ENCODE measurements around the gene GJC3. TPM values are rescaled to one million over a fixed set of nuclear protein-coding genes. Genes with fewer than 3 reads are reported as not detected.
"Not testable (repeated sequence)": the region's sequence is repeated elsewhere in the genome, so short reads cannot be mapped to it uniquely, and the experiment has no call there.

Gene GJC3
- polyA plus RNA-seq, 1 experiment = not detected

DNA sequence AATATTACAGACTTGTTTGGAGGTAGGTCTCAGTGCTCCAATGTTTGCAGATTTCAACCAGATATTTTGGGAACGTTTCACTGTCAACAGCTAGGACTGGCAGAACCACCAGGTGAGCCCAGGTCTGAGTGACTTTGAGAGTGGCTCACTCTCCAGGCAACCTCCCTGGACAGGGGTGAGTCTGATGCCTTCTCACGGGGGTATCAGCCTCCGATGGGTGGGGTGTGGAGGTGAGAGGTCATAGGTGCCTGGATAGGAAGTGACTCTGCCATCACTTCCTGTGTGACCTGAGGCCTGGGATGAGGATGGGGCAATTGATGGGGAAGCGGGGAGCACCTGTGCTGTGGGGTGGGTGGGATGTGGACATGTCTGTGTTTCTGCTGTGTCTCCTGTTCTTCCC is 41.8 kb upstream of the GJC3 start:
- Histone ChIP-seq H3K4me3 (ENCODE audit: low read depth, low read length) (no peak overlapping the region), H3K27me3 (ENCODE audit: control insufficient read depth, insufficient read depth, low read length) (peaks cover 1% of the 10 kb centered on the region; the same call in 1 of the 2 replicates), H3K36me3 (ENCODE audit: control insufficient read depth, insufficient read depth, low read length) (no peaks in the 10 kb centered on the region)
- POLR2A ChIA-PET = no interaction called here
- CTCF ChIA-PET = no interaction called here
- TF ChIP-seq, protein P1, sequence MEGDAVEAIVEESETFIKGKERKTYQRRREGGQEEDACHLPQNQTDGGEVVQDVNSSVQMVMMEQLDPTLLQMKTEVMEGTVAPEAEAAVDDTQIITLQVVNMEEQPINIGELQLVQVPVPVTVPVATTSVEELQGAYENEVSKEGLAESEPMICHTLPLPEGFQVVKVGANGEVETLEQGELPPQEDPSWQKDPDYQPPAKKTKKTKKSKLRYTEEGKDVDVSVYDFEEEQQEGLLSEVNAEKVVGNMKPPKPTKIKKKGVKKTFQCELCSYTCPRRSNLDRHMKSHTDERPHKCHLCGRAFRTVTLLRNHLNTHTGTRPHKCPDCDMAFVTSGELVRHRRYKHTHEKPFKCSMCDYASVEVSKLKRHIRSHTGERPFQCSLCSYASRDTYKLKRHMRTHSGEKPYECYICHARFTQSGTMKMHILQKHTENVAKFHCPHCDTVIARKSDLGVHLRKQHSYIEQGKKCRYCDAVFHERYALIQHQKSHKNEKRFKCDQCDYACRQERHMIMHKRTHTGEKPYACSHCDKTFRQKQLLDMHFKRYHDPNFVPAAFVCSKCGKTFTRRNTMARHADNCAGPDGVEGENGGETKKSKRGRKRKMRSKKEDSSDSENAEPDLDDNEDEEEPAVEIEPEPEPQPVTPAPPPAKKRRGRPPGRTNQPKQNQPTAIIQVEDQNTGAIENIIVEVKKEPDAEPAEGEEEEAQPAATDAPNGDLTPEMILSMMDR (IDR thresholded peaks at IDR 0.05; ENCODE audit: insufficient read depth, low read depth, low read length) = no peak
- no peak for DNase-seq (ENCODE audit: low read depth)

DNA sequence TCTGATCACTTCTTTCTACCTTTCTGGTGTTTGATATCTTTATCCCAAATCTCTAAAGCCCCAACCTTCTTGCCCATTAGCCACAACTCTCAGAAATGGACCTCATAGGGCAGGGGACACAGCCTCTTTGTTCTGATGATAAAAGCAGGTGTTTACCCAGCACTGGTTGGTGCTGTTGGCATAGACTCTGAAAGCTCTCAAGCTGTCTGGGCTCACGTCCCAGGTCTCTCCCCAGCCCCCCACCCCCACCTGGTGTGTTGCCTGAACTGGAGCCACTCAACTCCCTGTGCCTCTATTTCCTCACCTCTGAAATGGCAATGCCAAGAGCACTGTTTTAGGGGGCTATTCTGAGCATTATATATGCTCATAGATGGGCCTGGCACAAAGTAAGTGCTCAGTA is 40.4 kb upstream of the GJC3 start:
- H3K27me3 ChIP-seq (ENCODE audit: control insufficient read depth, insufficient read depth, low read length); H3K36me3 ChIP-seq (ENCODE audit: control insufficient read depth, insufficient read depth, low read length); DNase-seq (ENCODE audit: low read depth); H3K4me3 ChIP-seq (ENCODE audit: low read depth, low read length); POLR2A ChIA-PET: not testable (repeated sequence)
- CTCF ChIA-PET = interaction anchor here (0.6 kb wide), 1 partner anchor 32 kb away, joined by 4 read pairs; no protein-coding TSS in a partner anchor

DNA sequence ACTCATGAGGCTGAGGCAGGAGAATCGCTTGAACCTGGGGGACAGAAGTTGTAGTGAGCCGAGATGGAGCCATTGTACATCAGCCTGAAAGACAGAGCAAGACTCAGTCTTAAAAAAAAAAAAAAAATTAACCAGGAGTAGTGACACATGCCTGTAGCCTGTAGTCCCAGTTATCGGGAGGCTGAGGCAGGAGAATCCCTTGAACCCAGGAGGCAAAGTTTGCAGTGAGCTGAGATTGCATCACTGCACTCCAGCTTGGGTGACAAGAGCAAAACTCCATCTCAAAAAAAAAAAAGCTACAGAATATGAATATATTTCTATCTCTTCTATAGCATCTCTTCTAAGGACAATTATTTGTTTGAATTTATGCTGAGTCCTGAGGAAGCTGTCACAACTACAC is 39.9 kb upstream of the GJC3 start:
- ChIA-PET POLR2A (no interaction called here), CTCF (interaction anchor here (0.6 kb wide), 1 partner anchor 33 kb away, joined by 4 read pairs; no protein-coding TSS in a partner anchor)

DNA sequence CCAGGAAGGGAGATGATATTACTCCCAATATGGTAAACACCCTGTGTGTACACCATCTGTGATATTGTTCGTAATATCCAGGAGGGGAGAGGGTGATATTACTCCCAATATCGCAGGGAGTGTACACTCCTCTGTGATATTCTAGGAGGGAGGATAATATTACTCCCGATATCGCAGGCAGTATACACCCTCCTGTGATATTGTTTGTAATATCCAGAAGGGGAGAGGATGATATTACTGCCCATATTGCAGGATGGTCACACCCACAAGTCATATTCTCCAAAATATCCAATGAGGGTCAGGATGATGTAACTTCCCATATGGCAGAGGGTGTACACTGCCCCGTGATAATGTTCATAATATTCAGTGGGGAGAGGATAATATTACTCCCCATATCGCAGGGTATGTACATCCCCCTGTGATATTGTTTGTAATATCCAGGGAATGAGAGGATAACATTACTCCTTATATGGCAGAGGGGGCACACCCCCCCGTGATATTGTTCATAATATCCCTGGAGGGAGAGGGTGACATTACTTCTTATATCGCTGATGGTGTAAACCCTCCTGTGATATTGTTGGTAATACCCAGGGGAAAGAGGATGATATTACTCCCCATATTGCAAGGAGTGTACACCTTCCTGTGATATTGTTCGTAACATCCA is 29.3 kb upstream of the GJC3 start:
- TF ChIP-seq, protein P1 (IDR thresholded peaks at IDR 0.05; ENCODE audit: insufficient read depth, low read depth, low read length) = no peak
- no peak overlapping the region for H3K4me3 ChIP-seq (ENCODE audit: low read depth, low read length)
- peaks cover 2% of the 10 kb centered on the region for H3K27me3 ChIP-seq (ENCODE audit: control insufficient read depth, insufficient read depth, low read length)
- POLR2A ChIA-PET = no interaction called here
- CTCF ChIA-PET = no interaction called here
- DNase-seq (ENCODE audit: low read depth) = no peak
- no peaks in the 10 kb centered on the region for H3K36me3 ChIP-seq (ENCODE audit: control insufficient read depth, insufficient read depth, low read length)

More for the DNA sequence above, 39.9 kb upstream of the GJC3 start:
- H3K27me3 ChIP-seq (ENCODE audit: control insufficient read depth, insufficient read depth, low read length) = peaks cover 1% of the 10 kb centered on the region; the same call in 1 of the 2 replicates
- DNase-seq (ENCODE audit: low read depth) = no peak
- no peaks in the 10 kb centered on the region for H3K36me3 ChIP-seq (ENCODE audit: control insufficient read depth, insufficient read depth, low read length)
- no peak overlapping the region for H3K4me3 ChIP-seq (ENCODE audit: low read depth, low read length)
- TF ChIP-seq, protein P1 (IDR thresholded peaks at IDR 0.05; ENCODE audit: insufficient read depth, low read depth, low read length) = no peak

DNA sequence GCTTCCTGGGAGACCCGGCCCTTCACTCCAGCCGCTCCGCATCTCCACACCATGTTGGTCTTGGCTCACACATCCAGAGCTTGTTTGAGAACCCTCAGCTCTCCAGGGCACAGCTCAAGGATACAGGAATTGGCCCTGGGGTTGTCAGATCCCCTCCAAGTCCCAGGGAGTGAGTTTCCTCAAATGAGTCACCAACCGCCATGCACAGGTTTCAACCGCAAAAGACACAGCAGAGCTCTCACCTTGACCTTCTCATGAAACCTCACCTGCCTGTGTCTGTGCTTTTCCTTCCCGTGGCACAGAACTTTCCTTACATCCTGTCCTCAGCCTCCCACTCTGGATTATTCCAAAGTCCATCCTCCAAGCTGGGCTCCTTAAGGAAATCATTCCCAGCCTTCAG is 25.8 kb upstream of the GJC3 start:
- Histone ChIP-seq H3K27me3 (ENCODE audit: control insufficient read depth, insufficient read depth, low read length) (peaks cover 2% of the 10 kb centered on the region), H3K4me3 (ENCODE audit: low read depth, low read length) (no peak overlapping the region), H3K36me3 (ENCODE audit: control insufficient read depth, insufficient read depth, low read length) (no peaks in the 10 kb centered on the region)
- no peak for DNase-seq (ENCODE audit: low read depth)
- TF ChIP-seq, protein P1 (IDR thresholded peaks at IDR 0.05; ENCODE audit: insufficient read depth, low read depth, low read length) = no peak
- ChIA-PET CTCF (interaction anchor here (0.7 to 1.7 kb wide), 2 partner anchors 26 to 42 kb away, joined by 3 to 7 read pairs; partner anchors contain the start of gene GJC3), POLR2A (no interaction called here)

DNA sequence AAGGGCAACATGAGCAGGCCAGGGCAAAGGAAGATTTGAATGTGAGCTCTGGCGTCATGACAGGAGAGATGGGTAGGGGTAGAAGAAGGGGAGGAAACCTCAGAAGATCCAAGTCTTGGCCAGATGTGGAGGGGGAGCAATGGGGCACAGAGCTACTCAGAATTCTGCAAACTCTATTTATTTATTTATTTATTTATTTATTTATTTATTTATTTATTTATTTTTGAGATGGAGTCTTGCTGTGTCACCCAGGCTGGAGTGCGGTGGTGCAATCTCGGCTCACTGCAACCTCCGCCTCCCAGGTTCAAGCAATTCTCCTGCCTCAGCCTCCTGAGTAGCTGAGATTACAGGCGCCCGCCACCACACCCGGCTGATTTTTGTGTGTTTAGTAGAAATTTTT is 25.2 kb upstream of the GJC3 start:
- H3K4me3 ChIP-seq (ENCODE audit: low read depth, low read length); DNase-seq (ENCODE audit: low read depth); H3K27me3 ChIP-seq (ENCODE audit: control insufficient read depth, insufficient read depth, low read length); POLR2A ChIA-PET; H3K36me3 ChIP-seq (ENCODE audit: control insufficient read depth, insufficient read depth, low read length): not testable (repeated sequence)
- CTCF ChIA-PET = interaction anchor here (1.7 kb wide), 1 partner anchor 26 kb away, joined by 7 read pairs; the partner anchor contains the start of gene GJC3

Measured in BJ (cell line).